GM12865 (cell line): ENCODE results near the gene MAP3K20.
A peak's percentile ranks its signal among the peaks of the same experiment; 100 is the strongest.

Source experiments
- DNase-seq: peaks from one replicate; pipeline ENCODE4 v3.0.0; 2010; ENCODE audit warnings: low read depth
- H3K4me3 ChIP-seq: 2 replicates; pipeline ENCODE4 v1.5.1; 2011; ENCODE audit warnings: mild to moderate bottlenecking, low read depth, low read length, control low read depth
- TF ChIP-seq, protein P1 (sequence below): IDR thresholded peaks from 2 replicates; pipeline ENCODE4 v1.5.1; 2011; ENCODE audit warnings: low read length, control low read depth, low read depth, inconsistent platforms; ENCODE audit not compliant: insufficient read depth; ENCODE audit errors: missing control alignments

Gene MAP3K20

GRCh38 chr2:173149491-173149890, 73.8 kb downstream of the MAP3K20 start:
- H3K4me3 ChIP-seq: no peak overlapping the region
- no peak for DNase-seq
- TF ChIP-seq, protein P1, sequence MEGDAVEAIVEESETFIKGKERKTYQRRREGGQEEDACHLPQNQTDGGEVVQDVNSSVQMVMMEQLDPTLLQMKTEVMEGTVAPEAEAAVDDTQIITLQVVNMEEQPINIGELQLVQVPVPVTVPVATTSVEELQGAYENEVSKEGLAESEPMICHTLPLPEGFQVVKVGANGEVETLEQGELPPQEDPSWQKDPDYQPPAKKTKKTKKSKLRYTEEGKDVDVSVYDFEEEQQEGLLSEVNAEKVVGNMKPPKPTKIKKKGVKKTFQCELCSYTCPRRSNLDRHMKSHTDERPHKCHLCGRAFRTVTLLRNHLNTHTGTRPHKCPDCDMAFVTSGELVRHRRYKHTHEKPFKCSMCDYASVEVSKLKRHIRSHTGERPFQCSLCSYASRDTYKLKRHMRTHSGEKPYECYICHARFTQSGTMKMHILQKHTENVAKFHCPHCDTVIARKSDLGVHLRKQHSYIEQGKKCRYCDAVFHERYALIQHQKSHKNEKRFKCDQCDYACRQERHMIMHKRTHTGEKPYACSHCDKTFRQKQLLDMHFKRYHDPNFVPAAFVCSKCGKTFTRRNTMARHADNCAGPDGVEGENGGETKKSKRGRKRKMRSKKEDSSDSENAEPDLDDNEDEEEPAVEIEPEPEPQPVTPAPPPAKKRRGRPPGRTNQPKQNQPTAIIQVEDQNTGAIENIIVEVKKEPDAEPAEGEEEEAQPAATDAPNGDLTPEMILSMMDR: no peak

- H3K4me3 ChIP-seq: no peak overlapping the region
- TF ChIP-seq, protein P1: no peak
- no peak for DNase-seq
These were observed 74.4 kb downstream of the MAP3K20 start for GRCh38 chr2:173150087-173150486.

- H3K4me3 ChIP-seq: no peak overlapping the region
- TF ChIP-seq, protein P1: no peak
- no peak for DNase-seq
These were observed 75.3 kb downstream of the MAP3K20 start for GRCh38 chr2:173150963-173151362.

GRCh38 chr2:173151671-173152401, 76.2 kb downstream of the MAP3K20 start:
- H3K4me3 ChIP-seq: no peak overlapping the region
- TF ChIP-seq, protein P1: no peak
- peak; percentile 24 for DNase-seq

GRCh38 chr2:173153301-173153885, 77.7 kb downstream of the MAP3K20 start:
- TF ChIP-seq, protein P1: no peak
- H3K4me3 ChIP-seq: no peak overlapping the region
- no peak for DNase-seq

DNA sequence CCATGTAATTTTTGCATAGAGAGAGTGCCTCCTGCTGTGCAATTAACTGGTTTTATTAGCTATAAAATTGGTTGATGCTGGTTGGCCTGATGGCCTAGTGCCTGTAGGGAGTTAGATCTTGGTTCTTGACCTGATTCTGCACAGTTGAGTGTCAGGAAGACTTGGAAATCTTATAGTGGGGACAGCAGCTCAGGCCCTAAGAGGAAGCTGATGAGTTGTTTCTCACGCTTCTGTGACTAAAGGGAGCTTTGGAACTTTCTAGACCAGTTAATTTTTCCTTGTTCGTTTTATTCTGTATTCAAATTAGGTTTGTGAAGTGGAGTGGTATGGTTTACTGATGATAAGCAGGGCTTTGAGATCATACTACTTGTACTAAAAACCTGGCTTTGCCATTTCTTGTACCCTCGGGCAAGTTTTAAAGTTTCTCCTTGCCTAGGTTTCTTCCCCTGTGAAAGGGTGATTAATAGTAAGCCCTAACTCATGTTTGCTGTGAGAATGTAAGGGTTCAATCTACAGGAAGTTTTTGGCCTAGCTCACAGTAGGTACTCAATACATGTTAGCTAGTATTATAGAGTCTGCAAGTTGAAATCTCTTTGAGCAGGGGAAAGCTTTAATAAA, 82.1 kb downstream of the MAP3K20 start:
- TF ChIP-seq, protein P1: no peak
- H3K4me3 ChIP-seq: no peak overlapping the region
- DNase-seq: no peak
